DND-41 (cell line): Measurements from ENCODE around the gene PTH.

ENCODE experiments used
- CTCF ChIP-seq: IDR thresholded peaks from 2 replicates; pipeline ENCODE4 v1.5.1; 2012; ENCODE audit warnings: borderline replicate concordance, low read length, moderate library complexity, mild to moderate bottlenecking; ENCODE audit not compliant: poor library complexity, severe bottlenecking; ENCODE audit errors: extremely low read depth
- EZH2 ChIP-seq: IDR thresholded peaks from 3 replicates; pipeline ENCODE4 v1.6.1; 2012; ENCODE audit warnings: borderline replicate concordance, low read depth, mild to moderate bottlenecking, moderate library complexity, low read length, inconsistent platforms; ENCODE audit not compliant: severe bottlenecking

- TF ChIP-seq CTCF (no peak), EZH2 (no peak)
These were observed 34.5 kb downstream of the PTH start for GRCh38 chr11:13461291-13461690.
